Neural progenitor cell (in vitro differentiated cells): ENCODE results near the gene FAM89B. TPM values are rescaled to one million over a fixed set of nuclear protein-coding genes. Genes with fewer than 3 reads are reported as not detected.

Experiments
- DNase-seq: peaks from one replicate; pipeline ENCODE4 v3.0.0-alpha.2; 2016; ENCODE audit warnings: low spot score
- H2AFZ ChIP-seq: fragments of 200-600 bp; sonication (generic); replicated peaks from 2 replicates; pipeline ENCODE4 v1.6.1; 2016; ENCODE audit warnings: antibody characterized with exemption
- H3F3A ChIP-seq: fragments of 200-600 bp; sonication (generic); 2 replicates; pipeline ENCODE4 v1.6.1; 2016; ENCODE audit warnings: antibody characterized with exemption, low read depth
- H3K27ac ChIP-seq: fragments of 200-600 bp; sonication (generic); 2 replicates; pipeline ENCODE4 v1.5.1; 2016; ENCODE audit warnings: mild to moderate bottlenecking
- H3K27me3 ChIP-seq: fragments of 200-600 bp; sonication (generic); 2 replicates; pipeline ENCODE4 v1.6.1; 2016; ENCODE audit warnings: mild to moderate bottlenecking, moderate library complexity
- H3K36me3 ChIP-seq: fragments of 200-600 bp; sonication (generic); 2 replicates; pipeline ENCODE4 v1.5.1; 2016
- H3K4me1 ChIP-seq: fragments of 200-600 bp; sonication (generic); 2 replicates; pipeline ENCODE4 v1.6.1; 2016; ENCODE audit warnings: mixed run types
- H3K4me2 ChIP-seq: fragments of 200-600 bp; sonication (generic); 2 replicates; pipeline ENCODE4 v1.6.1; 2016
- H3K4me3 ChIP-seq: fragments of 200-600 bp; sonication (generic); 2 replicates; pipeline ENCODE4 v1.5.1; 2016
- H3K79me2 ChIP-seq: fragments of 200-600 bp; sonication (generic); 2 replicates; pipeline ENCODE4 v1.6.1; 2016; ENCODE audit warnings: low read depth
- H3K9ac ChIP-seq: fragments of 200-600 bp; sonication (generic); 2 replicates; pipeline ENCODE4 v1.6.1; 2016
- H3K9me3 ChIP-seq: fragments of 200-600 bp; sonication (generic); 2 replicates; pipeline ENCODE4 v1.5.1; 2016; ENCODE audit warnings: low read depth
- H4K20me1 ChIP-seq: fragments of 200-600 bp; sonication (generic); 2 replicates; pipeline ENCODE4 v1.6.1; 2016; ENCODE audit warnings: low read depth
- H3K27ac Mint-ChIP-seq: 3 replicates; pipeline ENCODE4 v1.8.0; 2021; ENCODE audit warnings: mixed read lengths
- H3K27me3 Mint-ChIP-seq: 2 replicates; pipeline ENCODE4 v1.8.0; 2022; ENCODE audit warnings: low read depth, mild to moderate bottlenecking, inconsistent platforms, moderate library complexity, mixed read lengths; ENCODE audit not compliant: insufficient read depth
- H3K36me3 Mint-ChIP-seq: 3 replicates; pipeline ENCODE4 v1.8.0; 2021; ENCODE audit warnings: mixed read lengths
- H3K4me1 Mint-ChIP-seq: 3 replicates; pipeline ENCODE4 v1.8.0; 2021; ENCODE audit warnings: mixed read lengths
- H3K4me3 Mint-ChIP-seq: 3 replicates; pipeline ENCODE4 v1.8.0; 2021; ENCODE audit warnings: mild to moderate bottlenecking, moderate library complexity, mixed read lengths
- H3K9me3 Mint-ChIP-seq: 3 replicates; pipeline ENCODE4 v1.8.0; 2020; ENCODE audit warnings: mixed read lengths
- CTCF ChIP-seq: fragments of 200-600 bp; sonication (generic); IDR thresholded peaks from 2 replicates; pipeline ENCODE4 v1.5.1; 2017; ENCODE audit warnings: antibody characterized with exemption, mild to moderate bottlenecking
- EZH2 ChIP-seq: fragments of 200-600 bp; sonication (generic); IDR thresholded peaks from 2 replicates; pipeline ENCODE4 v1.6.1; 2017; ENCODE audit warnings: antibody characterized with exemption, mild to moderate bottlenecking, moderate library complexity
- EZH2phosphoT487 ChIP-seq: fragments of 200-600 bp; sonication (generic); IDR thresholded peaks from 2 replicates; pipeline ENCODE4 v1.6.1; 2017; ENCODE audit warnings: antibody characterized with exemption
- total RNA-seq: library from RNA; depleted of rRNA; stranded (reverse); fragments of >200 nt; gene quantifications from 2 replicates; pipeline ENCODE4 v1.2.3, GENCODE V29; 2015; ENCODE audit warnings: low replicate concordance

Gene FAM89B
- total RNA-seq, 1 donor from 2014 or later = 11.7 TPM

- Histone ChIP-seq H3F3A (peaks cover 41% of the 10 kb centered on the region), H3K4me1 (peaks cover 30% of the 10 kb centered on the region), H4K20me1 (no peaks in the 10 kb centered on the region), H3K27ac (no peak overlapping the region), H3K9me3 (no peaks in the 10 kb centered on the region), H3K9ac (no peak overlapping the region), H3K79me2 (no peaks in the 10 kb centered on the region), H3K27me3 (peaks cover 48% of the 10 kb centered on the region), H3K36me3 (no peaks in the 10 kb centered on the region), H2AFZ (no peak overlapping the region), H3K4me2 (no peak overlapping the region), H3K4me3 (no peak overlapping the region)
- no peak overlapping the region for H3K27ac Mint-ChIP-seq
- peak overlapping the region; percentile 80 for H3K4me3 Mint-ChIP-seq
- peaks cover 15% of the 10 kb centered on the region for H3K27me3 Mint-ChIP-seq
- TF ChIP-seq CTCF = no peak
- TF ChIP-seq EZH2 = no peak
- no peak for TF ChIP-seq EZH2phosphoT487
- no peaks in the 10 kb centered on the region for H3K9me3 Mint-ChIP-seq
- no peaks in the 10 kb centered on the region for H3K36me3 Mint-ChIP-seq
- no peak for DNase-seq
- H3K4me1 Mint-ChIP-seq = peaks cover 53% of the 10 kb centered on the region
These were observed 12.3 kb upstream of the FAM89B start for GRCh38 chr11:65559951-65560537.

- peaks cover 47% of the 10 kb centered on the region for H3K4me1 Mint-ChIP-seq
- Histone ChIP-seq H3K4me1 (peaks cover 30% of the 10 kb centered on the region), H3K36me3 (no peaks in the 10 kb centered on the region), H3K27me3 (peaks cover 41% of the 10 kb centered on the region), H3K27ac (no peak overlapping the region), H3K9ac (no peak overlapping the region), H3K79me2 (no peaks in the 10 kb centered on the region), H3F3A (peaks cover 41% of the 10 kb centered on the region), H3K9me3 (no peaks in the 10 kb centered on the region), H2AFZ (peak overlapping the region; percentile 51), H4K20me1 (no peaks in the 10 kb centered on the region), H3K4me2 (peak overlapping the region; percentile 63), H3K4me3 (peak overlapping the region; percentile 4)
- peak overlapping the region; percentile 80 for H3K4me3 Mint-ChIP-seq
- H3K27ac Mint-ChIP-seq = peak overlapping the region; percentile 35
- H3K36me3 Mint-ChIP-seq = no peaks in the 10 kb centered on the region
- peak; percentile 72 for DNase-seq
- no peak for TF ChIP-seq EZH2
- no peak for TF ChIP-seq EZH2phosphoT487
- no peak for TF ChIP-seq CTCF
- H3K27me3 Mint-ChIP-seq = peaks cover 15% of the 10 kb centered on the region
- no peaks in the 10 kb centered on the region for H3K9me3 Mint-ChIP-seq
These were observed 11.6 kb upstream of the FAM89B start for GRCh38 chr11:65560555-65561418.

GRCh38 chr11:65562020-65562419, 10.3 kb upstream of the FAM89B start:
- H3K27me3 Mint-ChIP-seq = peaks cover 10% of the 10 kb centered on the region
- Histone ChIP-seq H3K36me3 (no peaks in the 10 kb centered on the region), H3K4me2 (no peak overlapping the region), H2AFZ (no peak overlapping the region), H3K27ac (no peak overlapping the region), H3K4me1 (peaks cover 27% of the 10 kb centered on the region), H3K79me2 (no peaks in the 10 kb centered on the region), H3K9ac (no peak overlapping the region), H3K4me3 (no peak overlapping the region), H3K9me3 (no peaks in the 10 kb centered on the region), H3K27me3 (peaks cover 29% of the 10 kb centered on the region), H3F3A (peaks cover 39% of the 10 kb centered on the region), H4K20me1 (no peaks in the 10 kb centered on the region)
- no peak for DNase-seq
- TF ChIP-seq EZH2 = no peak
- TF ChIP-seq CTCF = no peak
- TF ChIP-seq EZH2phosphoT487 = no peak
- no peak overlapping the region for H3K27ac Mint-ChIP-seq
- H3K4me1 Mint-ChIP-seq = peaks cover 41% of the 10 kb centered on the region
- peak overlapping the region; percentile 46 for H3K4me3 Mint-ChIP-seq
- H3K36me3 Mint-ChIP-seq = no peaks in the 10 kb centered on the region
- H3K9me3 Mint-ChIP-seq = no peaks in the 10 kb centered on the region
